GM12891 (cell line): ENCODE results near the gene TM4SF1.
A peak's percentile ranks its signal among the peaks of the same experiment; 100 is the strongest.

Source experiments
- DNase-seq: peaks from one replicate; pipeline ENCODE4 v3.0.0; 2011; ENCODE audit warnings: low spot score; ENCODE audit not compliant: insufficient read length
- FAIRE-seq: peaks from 2 replicates; lab custom pipeline; 2011; peaks lifted over from hg19 to GRCh38; lab: Jason Lieb, UNC
- PAX5 ChIP-seq: IDR thresholded peaks from 2 replicates; pipeline ENCODE4 v1.6.1; 2011; ENCODE audit warnings: low read length, moderate library complexity, mild to moderate bottlenecking; ENCODE audit not compliant: insufficient read depth, severe bottlenecking
- POLR2A ChIP-seq: IDR thresholded peaks from 2 replicates; pipeline ENCODE4 v1.6.1; 2011; ENCODE audit warnings: low read depth, low read length, control low read depth
- POLR2AphosphoS5 ChIP-seq: IDR thresholded peaks from 2 replicates; pipeline ENCODE4 v1.6.1; 2011; ENCODE audit warnings: low read depth, low read length, control low read depth
- POU2F2 ChIP-seq: IDR thresholded peaks from 2 replicates; pipeline ENCODE4 v1.6.1; 2011; ENCODE audit warnings: low read depth, mild to moderate bottlenecking, control low read depth, low read length, moderate library complexity
- SPI1 ChIP-seq: IDR thresholded peaks from 2 replicates; pipeline ENCODE4 v1.6.1; 2011; ENCODE audit warnings: low read depth, low read length, control low read depth
- TAF1 ChIP-seq: IDR thresholded peaks from 2 replicates; pipeline ENCODE4 v1.6.1; 2011; ENCODE audit warnings: low read depth, low read length, control low read depth

TM4SF1 gene

GRCh38 chr3:149395107-149396089 lies 17.9 kb upstream of the TM4SF1 start:
- no peak for DNase-seq
- TF ChIP-seq TAF1 = no peak
- FAIRE-seq = no peak

GRCh38 chr3:149393345-149394160 lies 16.1 kb upstream of the TM4SF1 start:
- no peak for TF ChIP-seq SPI1
- no peak for TF ChIP-seq POLR2AphosphoS5
- no peak for TF ChIP-seq TAF1
- TF ChIP-seq POU2F2 = no peak
- no peak for TF ChIP-seq POLR2A
- TF ChIP-seq PAX5 = no peak
- DNase-seq (no peak), FAIRE-seq (peak; percentile 43)

GRCh38 chr3:149391960-149392359 lies 14.5 kb upstream of the TM4SF1 start:
- DNase-seq (no peak), FAIRE-seq (no peak)
- TF ChIP-seq POU2F2 (no peak), POLR2AphosphoS5 (no peak), TAF1 (no peak), PAX5 (no peak), SPI1 (no peak), POLR2A (no peak)

- TF ChIP-seq POLR2AphosphoS5 = no peak
- TF ChIP-seq TAF1 = no peak
- TF ChIP-seq POU2F2 = no peak
- no peak for TF ChIP-seq SPI1
- no peak for TF ChIP-seq PAX5
- no peak for TF ChIP-seq POLR2A
- FAIRE-seq (no peak), DNase-seq (no peak)
Measured at GRCh38 chr3:149390772-149391212, 13.3 kb upstream of the TM4SF1 start.

- DNase-seq (no peak), FAIRE-seq (no peak)
- TF ChIP-seq PAX5 (no peak), POLR2A (no peak), TAF1 (no peak), POLR2AphosphoS5 (no peak)
Measured at GRCh38 chr3:149390294-149390693, 12.8 kb upstream of the TM4SF1 start.

- no peak for TF ChIP-seq SPI1
- TF ChIP-seq PAX5 = no peak
- DNase-seq = no peak
- no peak for FAIRE-seq
Measured at GRCh38 chr3:149388531-149389417, 11.3 kb upstream of the TM4SF1 start.

GRCh38 chr3:149388001-149388440 lies 10.6 kb upstream of the TM4SF1 start:
- no peak for FAIRE-seq
- DNase-seq = no peak
- no peak for TF ChIP-seq PAX5
- no peak for TF ChIP-seq POLR2A
- no peak for TF ChIP-seq POLR2AphosphoS5
- no peak for TF ChIP-seq TAF1
- no peak for TF ChIP-seq SPI1
- TF ChIP-seq POU2F2 = no peak

GRCh38 chr3:149386299-149386606 lies 8.8 kb upstream of the TM4SF1 start:
- no peak for FAIRE-seq
- TF ChIP-seq POLR2AphosphoS5 = no peak
- no peak for TF ChIP-seq POU2F2
- no peak for TF ChIP-seq SPI1
- no peak for TF ChIP-seq TAF1
- no peak for TF ChIP-seq POLR2A
- no peak for TF ChIP-seq PAX5

More at GRCh38 chr3:149386299-149386606, 8.8 kb upstream of the TM4SF1 start:
- no peak for DNase-seq
